ENCODE measurements around the gene LIN7A.
A peak's percentile ranks its signal among the peaks of the same experiment; 100 is the strongest.

The LIN7A gene

DNA sequence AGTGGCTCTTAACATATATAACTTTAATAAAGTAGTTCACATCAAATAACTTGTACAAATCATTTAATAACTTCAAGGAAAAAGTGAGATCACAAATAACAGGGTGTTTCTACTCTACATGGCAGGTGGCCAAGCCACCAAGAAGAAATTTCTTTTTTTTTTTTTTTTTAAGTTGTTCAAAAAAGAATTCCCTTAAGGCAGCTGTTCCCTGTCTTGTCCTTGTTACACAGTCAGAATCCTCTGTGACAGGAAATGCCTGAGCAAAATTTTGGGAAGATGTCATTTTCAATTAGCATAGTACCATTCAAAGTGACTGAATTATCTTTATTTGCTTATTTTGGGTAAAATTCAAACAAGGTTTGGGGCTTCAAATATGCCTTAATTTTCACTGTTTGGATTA lies 79.4 kb downstream of the LIN7A start:
- DNase-seq (ENCODE audit: low read depth), result no peak

DNA sequence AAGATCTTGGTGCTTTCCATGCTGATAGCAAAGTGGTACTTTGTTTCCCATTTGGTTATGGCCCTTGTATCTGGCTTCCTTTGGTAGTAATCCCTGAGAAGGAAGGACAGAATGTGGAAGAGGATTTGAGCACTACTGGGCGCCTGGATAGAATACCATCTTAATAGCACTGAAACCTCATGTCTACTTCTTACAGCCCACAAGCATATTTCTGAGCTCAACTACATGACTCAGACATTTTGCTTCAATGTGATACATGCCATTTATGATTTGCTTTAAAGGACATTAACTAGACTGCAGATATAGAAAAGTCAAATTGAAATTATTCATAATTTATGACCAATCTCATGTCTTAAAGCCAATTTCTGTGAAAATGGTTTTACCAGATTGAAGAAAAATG lies 80.4 kb downstream of the LIN7A start:
- DNase-seq (ENCODE audit: low read depth), result peak; percentile 38

DNA sequence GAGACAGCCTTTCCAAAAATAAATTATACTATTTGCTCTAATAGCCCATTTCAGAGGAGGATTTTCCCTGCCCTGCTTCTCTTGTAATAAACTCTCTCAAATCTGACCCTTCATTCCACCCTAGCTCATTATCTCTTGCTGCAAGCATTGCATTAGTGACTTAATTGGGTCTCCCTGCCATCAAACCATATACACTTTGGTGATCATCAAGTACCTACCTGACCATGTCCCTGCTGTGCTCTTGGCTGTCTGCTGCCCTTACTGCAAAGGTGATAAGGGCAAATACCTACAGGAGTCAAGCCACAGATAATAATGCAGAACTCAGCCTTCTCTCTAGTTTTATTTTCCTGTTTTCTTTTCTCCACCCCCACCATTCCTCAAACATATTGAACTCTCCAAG lies 88.4 kb downstream of the LIN7A start:
- no peak for DNase-seq (ENCODE audit: low read depth)

DNA sequence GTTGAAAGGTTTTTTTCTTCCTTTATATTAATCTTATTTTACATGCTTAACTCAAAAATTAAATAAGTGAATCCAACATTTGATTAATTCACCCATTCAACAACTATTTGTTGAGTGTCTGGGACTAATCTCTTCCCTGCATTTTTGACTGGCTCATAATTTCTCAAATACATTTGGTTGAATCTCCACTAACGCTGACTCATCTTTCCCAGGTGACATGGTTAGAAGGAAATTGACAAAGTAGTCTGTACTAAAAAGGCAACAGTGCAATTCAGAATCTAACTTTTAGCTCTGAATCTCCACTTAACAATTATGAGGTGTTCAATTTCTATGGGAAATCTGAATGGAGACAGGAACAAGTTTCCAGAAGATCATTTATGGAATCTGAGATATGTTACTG lies 88.9 kb downstream of the LIN7A start:
- DNase-seq (ENCODE audit: low read depth), result no peak

DNA sequence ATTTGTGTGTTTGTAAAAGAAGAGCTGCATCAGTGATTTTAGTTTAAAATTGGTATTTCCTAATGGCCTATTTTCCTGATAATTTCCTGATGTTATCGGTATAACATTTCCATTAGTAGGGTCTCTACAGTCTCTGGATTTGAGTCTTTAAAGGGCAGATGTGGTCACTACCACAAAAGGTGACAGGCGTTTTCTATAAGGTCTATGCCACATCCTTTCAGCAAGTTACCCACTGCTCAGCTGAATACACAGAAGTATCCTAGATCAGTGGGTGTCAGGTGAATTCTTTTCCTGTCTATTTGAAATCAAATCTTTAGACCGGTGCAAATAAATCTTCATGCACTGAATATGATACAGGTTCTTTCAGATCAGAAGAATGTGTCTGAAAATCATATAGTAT lies 90.2 kb downstream of the LIN7A start:
- no peak for DNase-seq (ENCODE audit: low read depth)

DNA sequence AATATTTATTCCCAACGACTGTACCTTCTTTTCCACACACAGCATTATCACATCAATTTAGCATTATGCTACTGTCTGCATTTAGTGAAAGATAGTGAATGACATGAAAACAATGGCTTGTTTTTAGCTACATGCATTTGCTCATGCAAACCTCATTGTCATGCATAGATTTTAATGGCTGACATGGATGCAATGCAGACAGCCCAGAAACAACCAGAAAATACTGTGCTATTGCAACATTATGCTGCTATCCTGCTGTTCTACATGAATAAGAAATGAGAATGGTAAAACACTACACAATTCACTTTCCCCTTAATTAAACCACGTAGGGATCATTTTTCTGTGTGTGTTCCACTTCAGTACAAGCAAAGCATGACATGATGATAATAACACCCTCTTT lies 90.8 kb downstream of the LIN7A start:
- no peak for DNase-seq (ENCODE audit: low read depth)

DNA sequence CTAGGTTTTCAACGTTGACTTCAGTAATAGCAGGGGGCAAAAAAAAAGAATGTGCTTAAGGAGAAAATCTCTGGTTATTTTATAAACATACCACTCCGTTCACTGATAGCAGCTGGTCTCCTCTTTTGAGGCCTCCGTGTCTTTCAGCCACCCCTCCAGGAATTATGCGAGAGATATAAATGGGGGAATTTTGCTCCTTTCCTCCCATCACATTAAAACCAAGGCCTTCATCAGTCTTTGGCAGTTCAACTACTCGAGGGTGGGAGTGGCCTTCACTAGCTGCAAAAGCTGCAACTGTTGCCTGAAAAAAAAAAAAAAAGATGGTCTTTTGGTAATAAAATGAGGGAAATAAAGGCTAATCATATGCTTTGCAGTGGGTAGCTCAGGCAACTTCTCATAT lies 92.1 kb downstream of the LIN7A start:
- DNase-seq (ENCODE audit: low read depth), result no peak

DNA sequence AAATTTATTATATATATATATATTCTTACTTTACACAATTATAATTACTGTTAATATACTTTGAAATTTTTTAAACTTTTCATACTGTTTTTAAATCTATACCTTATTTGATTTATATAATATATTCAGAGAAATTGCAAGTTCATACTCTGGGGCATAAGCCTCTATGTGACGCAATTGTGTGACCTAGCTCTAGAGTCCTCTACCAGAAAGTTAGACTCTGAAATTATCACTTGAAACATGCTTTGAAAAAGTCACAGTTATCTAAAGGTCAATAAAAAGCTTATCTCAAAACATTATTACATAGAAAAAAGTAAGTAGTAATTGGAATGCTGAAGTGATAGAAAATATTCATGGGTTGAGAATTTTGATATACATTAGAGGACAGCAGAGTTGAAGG lies 93.8 kb downstream of the LIN7A start:
- DNase-seq (ENCODE audit: low read depth), result no peak

DNA sequence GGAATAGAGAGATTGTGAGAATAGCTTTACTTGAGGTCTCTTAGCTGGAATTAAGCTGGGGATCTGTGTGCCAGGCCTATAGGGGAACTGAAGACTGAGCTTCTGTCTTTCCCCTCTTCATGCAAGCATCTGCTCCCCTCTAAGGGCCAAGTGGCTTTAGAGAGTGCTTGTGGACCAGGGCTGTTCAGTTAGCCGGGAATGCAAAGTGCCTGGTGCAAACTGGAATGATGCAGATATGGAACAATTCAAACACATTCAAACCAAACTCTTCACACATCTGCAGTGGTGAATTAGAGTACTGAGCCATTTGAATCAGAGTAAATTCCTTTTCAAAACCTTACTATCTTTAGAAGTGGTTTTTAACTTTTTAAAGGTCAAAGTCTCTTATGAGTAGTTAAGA lies 99.0 kb downstream of the LIN7A start:
- DNase-seq (ENCODE audit: low read depth), result no peak

DNA sequence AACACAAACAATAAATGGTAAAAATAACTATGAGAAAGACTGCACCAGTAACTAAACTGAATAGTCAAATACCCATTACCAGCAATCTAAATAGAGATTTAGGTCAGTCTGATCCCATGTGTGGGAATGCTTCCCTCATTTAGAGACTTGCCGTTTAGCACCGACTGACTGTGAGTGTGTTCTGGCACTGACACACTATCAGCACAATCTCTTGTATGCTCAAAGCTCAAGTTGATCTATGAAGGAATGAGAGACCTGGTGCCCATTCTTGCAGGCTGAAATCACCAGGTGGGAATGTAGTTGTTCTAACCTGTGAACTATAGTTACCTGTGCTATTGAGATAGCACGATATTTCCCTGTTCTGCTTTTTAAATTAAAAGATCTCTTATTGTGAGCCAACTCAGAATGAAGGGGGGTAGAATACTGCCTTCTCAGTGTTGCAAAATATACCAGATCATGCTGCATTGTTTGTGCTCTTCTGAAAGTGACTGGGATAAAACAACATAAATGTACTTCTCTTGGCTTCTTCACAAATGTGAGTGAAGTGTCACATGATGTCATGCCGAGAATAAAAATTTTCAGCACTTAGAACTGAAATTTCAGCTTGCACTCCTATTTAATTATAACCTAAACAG lies 99.6 kb downstream of the LIN7A start:
- no peak for DNase-seq (ENCODE audit: low read depth)

DNA sequence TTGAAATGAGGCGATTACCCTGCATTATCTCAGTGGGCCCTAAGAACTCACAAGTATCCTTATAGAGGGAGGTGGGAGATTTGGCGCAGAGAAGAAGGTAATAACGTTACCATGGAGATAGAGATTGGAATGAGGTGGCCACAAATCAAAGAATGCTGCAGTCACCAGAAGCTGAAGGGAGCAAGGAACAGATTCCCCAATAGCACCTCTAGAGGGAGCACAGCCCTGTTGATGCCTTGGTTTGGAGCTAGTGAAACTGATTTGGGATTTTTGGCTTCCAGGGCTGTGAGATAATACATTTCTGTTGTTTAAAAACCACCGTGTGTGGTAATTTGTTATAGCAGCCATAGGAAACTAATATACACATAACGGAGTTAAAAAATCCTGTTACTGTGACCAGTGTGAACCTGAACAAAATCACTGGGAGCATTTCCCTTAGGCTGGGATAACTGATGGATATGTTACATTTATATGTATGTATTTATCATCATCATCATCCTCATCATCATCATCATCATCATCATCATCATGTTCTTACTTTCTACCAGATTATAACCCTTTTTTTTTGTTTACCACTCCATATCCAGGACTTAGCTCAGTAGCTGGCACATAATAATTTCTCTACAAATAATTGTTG lies 100.3 kb downstream of the LIN7A start:
- DNase-seq (ENCODE audit: low read depth), result peak; percentile 59

DNA sequence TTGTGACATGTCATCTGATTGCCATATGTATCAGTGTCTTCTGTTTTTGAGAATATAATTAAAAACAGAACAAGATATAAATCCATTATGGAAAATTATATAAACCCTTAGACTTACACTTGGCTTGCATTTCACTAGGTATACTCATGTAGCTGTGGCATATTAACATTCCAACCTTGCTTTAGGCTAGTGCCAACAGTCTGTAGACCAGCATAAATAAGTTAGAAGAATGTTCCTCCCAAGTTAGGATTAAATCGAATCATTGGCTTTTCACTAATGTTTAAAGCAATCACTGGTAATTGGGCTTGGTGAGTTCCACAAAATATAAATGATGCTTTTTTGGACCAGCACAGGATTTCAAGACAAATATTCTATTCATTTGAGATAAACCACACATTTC lies 103.0 kb downstream of the LIN7A start:
- DNase-seq (ENCODE audit: low read depth), result no peak

DNA sequence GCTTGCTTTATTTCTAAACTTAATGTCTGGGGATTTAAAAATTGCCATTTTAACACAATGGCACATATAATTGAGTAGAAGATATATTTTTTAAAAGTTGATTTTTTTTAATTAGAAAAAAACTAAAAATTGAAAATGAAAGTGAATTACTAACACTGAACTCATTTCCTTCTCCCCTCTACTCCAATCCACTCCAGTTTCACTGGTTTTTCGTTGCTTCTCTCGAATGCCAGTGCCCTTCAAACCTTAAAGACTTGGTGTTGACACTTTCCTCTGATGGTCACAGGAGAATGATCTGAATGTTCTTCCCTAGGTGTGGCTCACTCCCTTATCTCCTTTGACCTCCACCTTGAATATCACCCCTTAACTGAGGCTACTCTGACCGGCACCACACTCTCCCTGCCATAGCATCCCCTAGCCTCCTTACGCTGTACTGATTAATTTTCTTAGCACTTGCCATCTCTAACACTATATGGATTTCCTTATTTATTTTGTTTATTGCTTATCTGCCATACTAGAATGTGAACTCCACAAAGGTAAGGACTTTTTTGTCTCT lies 107.1 kb downstream of the LIN7A start:
- no peak for DNase-seq (ENCODE audit: low read depth)

DNA sequence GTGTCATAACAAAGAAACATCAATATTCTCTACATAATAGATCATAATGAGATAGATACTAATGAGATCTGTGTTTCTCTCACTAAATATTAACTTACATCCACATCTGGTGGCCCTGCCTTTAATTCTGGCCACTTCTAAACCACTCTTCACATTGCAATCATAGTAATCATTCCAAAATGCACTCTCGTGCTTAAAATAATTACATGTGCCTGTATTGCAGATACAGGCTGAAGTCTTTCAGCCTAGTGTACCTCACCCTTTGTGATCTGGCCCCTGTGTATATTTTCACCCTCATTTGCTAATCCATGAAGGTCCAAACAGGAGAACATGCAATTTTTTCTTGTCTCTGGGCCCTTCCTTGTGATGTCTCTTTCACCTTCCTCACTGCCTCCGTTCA lies 108.0 kb downstream of the LIN7A start:
- DNase-seq (ENCODE audit: low read depth), result no peak

DNA sequence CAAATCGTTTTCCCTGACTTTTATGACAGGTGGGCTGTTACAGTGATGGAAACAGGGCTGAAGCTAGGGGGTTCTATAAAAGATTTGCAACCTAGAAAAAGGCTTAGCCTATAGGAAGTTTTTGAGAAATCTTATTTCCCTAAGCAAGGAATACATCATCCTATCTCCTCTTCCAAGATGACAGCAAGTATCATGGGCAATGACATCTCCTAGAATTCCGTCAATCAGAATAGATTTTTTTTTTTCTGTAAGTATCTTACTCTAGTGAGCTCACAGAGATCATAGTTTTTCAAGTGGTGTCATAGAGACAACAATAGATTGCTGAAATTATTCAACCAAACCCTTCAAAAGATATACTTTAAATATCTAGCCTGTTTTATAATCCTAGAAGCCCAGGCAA lies 112.2 kb downstream of the LIN7A start:
- no peak for DNase-seq (ENCODE audit: low read depth)

DNA sequence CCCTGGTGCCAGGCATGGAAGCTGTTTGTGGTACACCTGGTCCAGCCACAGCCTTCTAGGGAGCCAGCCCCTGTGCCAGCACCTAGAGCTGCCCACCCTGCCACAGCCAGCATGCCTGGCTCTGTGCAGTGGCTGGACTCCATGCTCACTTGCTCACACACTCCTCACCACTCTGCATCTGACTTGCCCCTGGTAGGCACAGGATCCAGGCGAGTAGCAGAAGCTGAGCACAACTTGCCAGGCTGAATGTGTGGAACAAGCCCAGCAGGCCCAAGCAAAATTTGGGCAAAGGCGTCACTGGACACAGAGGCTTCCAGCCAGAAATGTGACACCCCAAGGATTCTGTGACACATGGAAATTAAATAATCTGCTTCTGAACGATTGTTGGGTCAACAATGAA lies 114.3 kb downstream of the LIN7A start:
- DNase-seq (ENCODE audit: low read depth), result no peak

DNA sequence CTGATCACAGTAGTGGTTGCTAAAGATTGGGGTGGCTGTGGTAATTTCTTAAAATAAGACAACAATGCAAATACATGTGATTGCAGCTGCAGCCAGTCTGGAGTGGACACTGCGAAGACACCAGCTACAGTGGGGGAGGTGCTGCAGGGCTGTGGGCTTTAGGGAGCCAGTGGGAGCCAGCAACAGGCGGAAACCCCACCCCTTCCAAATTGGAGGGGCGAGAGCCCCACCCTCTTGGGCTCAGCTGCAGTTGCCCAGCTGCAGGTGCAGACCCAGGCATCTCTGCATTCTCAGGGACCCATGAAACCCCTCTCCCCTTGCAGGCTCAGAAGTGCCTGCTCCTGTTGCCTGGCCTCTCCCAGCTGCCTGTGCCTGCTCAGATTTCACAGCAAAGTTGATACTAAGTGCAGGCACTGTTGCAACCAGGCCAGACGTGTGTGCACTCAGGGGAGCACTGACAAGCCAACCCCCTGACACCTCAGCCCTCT lies 116.2 kb downstream of the LIN7A start:
- DNase-seq (ENCODE audit: low read depth), result no peak

DNA sequence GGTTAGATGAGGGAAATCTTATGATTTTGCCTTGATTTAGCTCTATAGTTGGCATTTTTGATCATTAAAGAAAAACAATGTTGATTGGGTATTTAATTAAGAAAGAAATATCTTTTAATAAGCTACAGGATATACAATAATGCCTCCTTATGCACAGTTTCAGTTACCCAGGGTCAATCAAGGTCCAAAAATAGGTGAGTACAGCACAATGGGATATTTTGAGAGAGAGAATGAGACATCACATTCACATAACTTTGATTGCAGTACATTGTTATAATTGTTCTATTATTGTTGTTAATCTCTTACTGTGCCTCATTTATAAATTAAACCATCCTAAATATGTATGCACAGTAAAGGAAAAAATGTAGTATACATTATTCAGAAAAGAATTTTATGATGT lies 118.9 kb downstream of the LIN7A start:
- DNase-seq (ENCODE audit: low read depth), result no peak

DNA sequence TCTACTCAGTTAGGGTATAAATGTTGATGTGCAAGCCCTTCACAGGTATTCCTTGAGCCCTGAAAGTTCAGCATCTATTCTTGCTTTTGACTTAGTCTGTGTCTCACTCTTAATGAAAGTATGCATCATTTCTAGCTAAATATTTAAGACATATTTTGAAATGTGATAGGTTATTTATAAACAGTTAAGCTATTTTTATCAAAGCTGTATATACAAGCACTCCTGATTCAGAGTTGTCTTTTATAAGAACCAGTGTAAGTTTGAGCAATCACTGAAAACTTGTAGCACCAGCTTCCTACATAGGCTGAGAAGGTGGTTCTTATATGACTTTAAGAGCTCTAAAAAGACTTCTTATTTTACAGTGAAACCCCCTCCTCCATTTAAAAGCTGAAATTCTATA lies 122.4 kb downstream of the LIN7A start:
- DNase-seq (ENCODE audit: low read depth), result no peak

DNA sequence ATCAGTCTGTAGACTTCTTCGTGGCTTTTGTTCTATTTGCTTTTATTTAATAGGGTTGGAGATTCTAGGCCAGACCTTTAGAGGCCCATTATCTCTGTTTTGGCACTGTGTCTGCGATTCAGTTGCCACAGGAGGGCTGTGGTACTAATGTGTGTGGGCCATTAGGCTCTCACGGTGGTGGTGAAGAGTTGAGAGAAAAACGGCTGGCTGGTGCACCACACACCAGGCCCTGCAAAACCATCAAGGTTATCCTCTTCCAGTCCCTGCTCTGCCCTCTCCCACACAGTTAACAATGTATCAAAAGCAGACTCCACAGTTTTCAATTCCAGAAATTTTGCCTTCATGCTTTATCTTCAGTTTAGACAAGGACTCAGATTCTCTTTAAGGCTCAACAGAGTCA lies 123.3 kb downstream of the LIN7A start:
- DNase-seq (ENCODE audit: low read depth), result no peak

DNA sequence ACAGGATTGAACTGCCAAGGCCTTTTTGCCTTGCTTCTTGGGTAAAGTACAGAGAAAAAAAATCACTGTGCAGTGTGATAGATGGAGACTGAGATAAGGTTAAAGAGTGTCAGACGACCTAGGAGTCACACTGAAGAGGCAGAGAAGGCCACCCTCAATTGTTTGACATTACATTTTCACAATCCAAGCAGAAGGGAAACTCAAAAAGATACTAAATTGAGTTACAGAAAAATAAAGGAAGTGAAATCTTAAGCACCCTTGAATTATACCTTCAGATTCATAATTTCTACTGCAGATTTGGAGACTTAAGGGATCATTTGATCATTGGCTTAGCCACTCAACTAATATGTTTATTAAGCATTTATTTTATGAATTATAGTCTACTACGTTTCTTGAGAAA lies 123.9 kb downstream of the LIN7A start:
- no peak for DNase-seq (ENCODE audit: low read depth)

DNA sequence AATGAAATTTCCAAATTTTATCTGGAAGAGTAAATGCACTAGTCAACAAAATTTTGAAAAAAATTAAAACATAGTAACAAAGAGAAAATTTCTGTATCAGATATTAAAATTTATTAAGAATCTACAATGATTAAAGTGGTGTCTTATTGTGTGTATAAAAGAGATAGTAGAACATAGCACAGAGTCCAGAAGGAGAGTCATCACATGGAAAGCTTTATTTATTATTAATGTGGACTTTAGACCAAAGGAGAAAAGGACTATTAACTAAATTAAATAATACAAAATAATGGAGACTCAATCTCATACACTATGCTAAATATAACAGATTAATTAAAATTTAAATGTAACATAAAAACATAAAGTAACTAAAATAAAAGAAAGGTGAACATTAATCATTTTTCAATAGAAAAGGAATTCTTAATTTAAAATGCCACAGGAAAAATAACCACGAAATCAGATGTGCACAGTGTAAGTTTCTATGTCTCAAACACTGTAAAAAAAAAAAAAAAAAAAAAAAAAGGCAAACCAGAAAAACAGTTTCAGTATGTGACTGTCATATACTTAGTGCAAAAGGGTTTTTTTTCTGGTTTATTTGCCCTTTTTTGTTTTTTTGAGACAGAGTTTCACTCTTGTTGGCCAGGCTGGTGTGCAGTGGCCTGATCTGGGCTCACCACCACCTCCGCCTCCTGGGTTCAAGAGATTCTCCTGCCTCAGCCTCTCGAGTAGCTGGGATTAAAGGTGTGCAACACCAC lies 125.6 kb downstream of the LIN7A start:
- no peak for DNase-seq (ENCODE audit: low read depth)

DNA sequence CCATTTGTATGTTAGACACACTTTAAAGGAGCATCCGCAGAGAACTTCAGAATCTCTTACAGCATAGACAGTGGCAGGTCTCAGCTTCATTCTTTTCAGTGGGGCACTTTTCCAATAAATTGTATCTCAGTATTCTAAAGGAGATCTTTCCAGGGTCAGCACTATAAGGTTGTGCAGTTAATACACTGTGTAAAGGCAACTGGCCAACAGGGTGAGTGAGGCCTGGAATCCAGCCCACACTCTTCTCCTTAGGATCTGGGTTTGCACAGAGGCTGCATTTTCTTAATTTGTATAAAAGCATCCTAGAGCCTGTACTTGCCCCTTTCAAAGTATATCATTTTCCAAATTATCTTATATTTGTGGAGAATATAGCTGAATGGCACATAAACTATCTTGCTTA lies 126.9 kb downstream of the LIN7A start:
- DNase-seq (ENCODE audit: low read depth), result no peak

Data from stromal cell of bone marrow (primary cell).